Activated CD4-positive, alpha-beta T cell treated with anti-CD3 and anti-CD28 coated beads for 4 hours (primary cell): Measurements from ENCODE around the gene DRAXIN.

Experiments used
- DNase-seq, 2 donors: peaks; one replicate each; pipeline ENCODE4 v3.0.0-alpha.2; 2020

DRAXIN gene

DNA sequence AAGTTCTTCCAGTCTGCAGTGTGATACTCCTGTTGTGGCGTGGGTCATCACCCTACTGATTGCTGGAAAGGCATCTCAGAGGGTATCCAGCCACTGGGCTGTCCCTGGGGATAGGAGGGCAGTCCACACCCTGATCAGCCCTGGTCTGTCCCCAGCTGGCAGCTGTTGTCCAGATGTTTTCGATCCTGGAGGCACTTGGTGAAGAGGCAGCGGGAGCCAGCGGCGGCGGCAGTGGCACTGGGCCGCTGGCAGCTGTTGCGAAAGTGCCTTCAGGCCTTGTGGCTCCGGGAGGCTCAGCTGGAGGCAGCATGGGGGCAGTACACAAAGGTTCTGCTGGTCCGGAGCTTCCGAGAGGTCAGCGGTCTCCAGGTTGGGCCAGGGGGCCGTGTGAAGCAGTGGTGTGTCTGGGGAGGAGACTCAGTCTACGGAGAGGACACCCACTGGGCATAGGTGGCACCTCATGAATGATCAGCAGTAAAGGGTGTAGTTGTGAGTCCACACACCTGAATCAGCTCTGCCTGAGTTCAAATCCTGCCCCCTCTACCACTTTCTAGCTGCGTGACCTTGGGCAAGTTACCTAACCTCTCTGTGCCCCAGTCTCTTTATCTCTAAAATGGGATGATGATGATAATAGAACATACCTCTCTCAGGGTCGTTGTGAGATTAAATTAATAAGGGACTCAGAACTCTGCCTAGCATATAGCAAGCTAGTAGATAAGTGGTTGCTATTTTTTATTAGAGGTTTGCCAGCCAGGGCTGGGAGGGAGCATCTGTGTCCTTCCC lies 76.6 kb downstream of the DRAXIN start:
- DNase-seq = no peak

- DNase-seq = no peak
Measured at GRCh38 chr1:11768821-11769220, 77.3 kb downstream of the DRAXIN start.

GRCh38 chr1:11769274-11769673 lies 77.8 kb downstream of the DRAXIN start:
- DNase-seq = no peak

- no peak for DNase-seq
Measured at GRCh38 chr1:11770011-11770410, 78.5 kb downstream of the DRAXIN start.

GRCh38 chr1:11771481-11772043 lies 80.1 kb downstream of the DRAXIN start:
- no peak for DNase-seq

GRCh38 chr1:11772458-11772857 lies 80.9 kb downstream of the DRAXIN start:
- no peak for DNase-seq

DNA sequence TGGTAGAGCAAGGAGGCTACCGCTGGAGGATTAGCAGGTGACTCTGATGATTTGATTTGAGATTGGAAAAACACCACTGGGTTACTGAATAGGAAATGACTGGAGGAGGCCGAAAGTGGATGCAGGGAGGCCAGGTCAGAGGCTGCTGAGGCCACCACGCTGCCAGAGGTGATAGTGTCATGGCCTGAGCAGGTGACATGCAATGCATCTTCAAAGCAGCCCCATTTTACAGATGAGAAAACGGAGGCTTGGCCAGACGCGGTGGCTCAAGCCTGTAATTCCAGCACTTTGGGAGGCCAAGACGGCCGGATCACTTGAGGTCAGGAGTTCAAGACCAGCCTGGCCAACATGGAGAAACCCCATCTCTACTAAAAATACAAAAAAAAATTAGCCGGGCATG lies 83.2 kb downstream of the DRAXIN start:
- no peak for DNase-seq
